Measurements from ENCODE around the gene NUP210L. TPM values are rescaled to one million over a fixed set of nuclear protein-coding genes. Genes with fewer than 3 reads are reported as not detected.
"Not testable (repeated sequence)": the region's sequence is repeated elsewhere in the genome, so short reads cannot be mapped to it uniquely, and the experiment has no call there.

NUP210L gene
- total RNA-seq, 2 donors from 2014 or later: 0.10 to 0.11 TPM

GRCh38 chr1:154178013-154178412 lies 23.1 kb upstream of the NUP210L start:
- Mint-ChIP-seq H3K27ac (peak overlapping the region; percentile 18 to 67), H3K36me3 (peaks cover 40 to 71% of the 10 kb centered on the region in 2 donors), H3K9me3 (no peaks in the 10 kb centered on the region)
- DNase-seq (ENCODE audit: low spot score in 2 of 2) (no peak), ATAC-seq (no peak)

GRCh38 chr1:154176337-154176736 lies 21.5 kb upstream of the NUP210L start:
- peak in 1 of 2 donors; percentile 43 for ATAC-seq
- no peaks in the 10 kb centered on the region for H3K9me3 Mint-ChIP-seq

GRCh38 chr1:154174654-154175053 lies 19.8 kb upstream of the NUP210L start:
- H3K36me3 Mint-ChIP-seq: peaks cover 25 to 76% of the 10 kb centered on the region in 2 donors
- H3K27ac Mint-ChIP-seq: peak overlapping the region in 1 of 2 donors; percentile 11
- no peak for DNase-seq (ENCODE audit: low spot score in 2 of 2)
- ATAC-seq: no peak
- H3K9me3 Mint-ChIP-seq: no peaks in the 10 kb centered on the region

More at GRCh38 chr1:154176337-154176736, 21.5 kb upstream of the NUP210L start:
- no peak for DNase-seq (ENCODE audit: low spot score in 2 of 2)
- peak overlapping the region; percentile 63 to 67 for H3K27ac Mint-ChIP-seq
- H3K36me3 Mint-ChIP-seq: peaks cover 24 to 72% of the 10 kb centered on the region in 2 donors

- H3K9me3 Mint-ChIP-seq: no peaks in the 10 kb centered on the region
- no peak for DNase-seq (ENCODE audit: low spot score in 2 of 2)
- peak overlapping the region; percentile 94 to 97 for H3K27ac Mint-ChIP-seq
- no peak for ATAC-seq
- peaks cover 30 to 72% of the 10 kb centered on the region in 2 donors for H3K36me3 Mint-ChIP-seq
Measured at GRCh38 chr1:154171880-154172279, 17.0 kb upstream of the NUP210L start.

GRCh38 chr1:154171223-154171583 lies 16.3 kb upstream of the NUP210L start:
- ATAC-seq (peak in 1 of 2 donors; percentile 31), DNase-seq (ENCODE audit: low spot score in 2 of 2) (no peak)
- peak overlapping the region; percentile 94 to 97 for H3K27ac Mint-ChIP-seq
- H3K9me3 Mint-ChIP-seq: no peaks in the 10 kb centered on the region
- H3K36me3 Mint-ChIP-seq: peaks cover 31 to 70% of the 10 kb centered on the region in 2 donors

GRCh38 chr1:154170547-154171222 lies 15.8 kb upstream of the NUP210L start:
- H3K27ac Mint-ChIP-seq: peak overlapping the region; percentile 94 to 97
- no peaks in the 10 kb centered on the region for H3K9me3 Mint-ChIP-seq
- peaks cover 36 to 70% of the 10 kb centered on the region in 2 donors for H3K36me3 Mint-ChIP-seq
- peak; percentile 47 to 66 for DNase-seq (ENCODE audit: low spot score in 2 of 2)
- ATAC-seq: peak; percentile 98 to 99

GRCh38 chr1:154167461-154167860 lies 12.6 kb upstream of the NUP210L start:
- H3K9me3 Mint-ChIP-seq: peaks cover 0 to 5% of the 10 kb centered on the region in 2 donors
- DNase-seq (ENCODE audit: low spot score in 2 of 2) (no peak), ATAC-seq (no peak)
- H3K27ac Mint-ChIP-seq: peak overlapping the region in 1 of 2 donors; percentile 37
- peaks cover 61 to 85% of the 10 kb centered on the region in 2 donors for H3K36me3 Mint-ChIP-seq

GRCh38 chr1:154166207-154166606 lies 11.3 kb upstream of the NUP210L start:
- Mint-ChIP-seq H3K36me3 (peaks cover 61 to 85% of the 10 kb centered on the region in 2 donors), H3K9me3 (peaks cover 0 to 5% of the 10 kb centered on the region in 2 donors), H3K27ac (peak overlapping the region in 1 of 2 donors; percentile 84)
- ATAC-seq (no peak), DNase-seq (ENCODE audit: low spot score in 2 of 2) (no peak)

GRCh38 chr1:154159554-154159953 lies 4.7 kb upstream of the NUP210L start:
- ATAC-seq: no peak
- Mint-ChIP-seq H3K9me3 (peaks cover 0 to 3% of the 10 kb centered on the region in 2 donors), H3K36me3 (peaks cover 37 to 86% of the 10 kb centered on the region in 2 donors), H3K27ac (no peak overlapping the region)
- DNase-seq (ENCODE audit: low spot score in 2 of 2): no peak

GRCh38 chr1:154158307-154159125 lies 3.6 kb upstream of the NUP210L start:
- ATAC-seq (peak; percentile 17 to 23), DNase-seq (ENCODE audit: low spot score in 2 of 2) (no peak)
- H3K27ac Mint-ChIP-seq: peak overlapping the region; percentile 88
- H3K9me3 Mint-ChIP-seq: no peaks in the 10 kb centered on the region
- peaks cover 28 to 82% of the 10 kb centered on the region in 2 donors for H3K36me3 Mint-ChIP-seq

GRCh38 chr1:154157520-154158306 lies 2.8 kb upstream of the NUP210L start:
- Mint-ChIP-seq H3K36me3 (peaks cover 22 to 74% of the 10 kb centered on the region in 2 donors), H3K27ac (peak overlapping the region; percentile 88), H3K9me3 (no peaks in the 10 kb centered on the region)
- ATAC-seq: peak; percentile 96 to 97
- DNase-seq (ENCODE audit: low spot score in 2 of 2): peak; percentile 72 to 73

- peak overlapping the region in 1 of 2 donors; percentile 58 for H3K27ac Mint-ChIP-seq
- DNase-seq (ENCODE audit: low spot score in 2 of 2) (no peak), ATAC-seq (no peak)
- H3K9me3 Mint-ChIP-seq: no peaks in the 10 kb centered on the region
- peaks cover 17 to 49% of the 10 kb centered on the region in 2 donors for H3K36me3 Mint-ChIP-seq
Measured at GRCh38 chr1:154155251-154155650, 378 bp upstream of the NUP210L start.

GRCh38 chr1:154154053-154154452 lies 820 bp downstream of the NUP210L start:
- no peak for ATAC-seq
- no peak for DNase-seq (ENCODE audit: low spot score in 2 of 2)
- peaks cover 15 to 37% of the 10 kb centered on the region in 2 donors for H3K36me3 Mint-ChIP-seq

GRCh38 chr1:154151311-154151710 lies 3.6 kb downstream of the NUP210L start:
- H3K9me3 Mint-ChIP-seq: no peaks in the 10 kb centered on the region
- no peak for ATAC-seq

More at GRCh38 chr1:154154053-154154452, 820 bp downstream of the NUP210L start:
- Mint-ChIP-seq H3K9me3 (no peaks in the 10 kb centered on the region), H3K27ac (peak overlapping the region; percentile 10 to 45)

GRCh38 chr1:154148807-154149206 lies 6.1 kb downstream of the NUP210L start:
- Mint-ChIP-seq H3K9me3 (no peaks in the 10 kb centered on the region), H3K36me3 (no peaks in the 10 kb centered on the region), H3K27ac (no peak overlapping the region)
- ATAC-seq (peak; percentile 79 to 98), DNase-seq (ENCODE audit: low spot score in 2 of 2) (no peak)

More at GRCh38 chr1:154151311-154151710, 3.6 kb downstream of the NUP210L start:
- Mint-ChIP-seq H3K36me3 (peaks cover 10 to 17% of the 10 kb centered on the region in 2 donors), H3K27ac (no peak overlapping the region)
- DNase-seq (ENCODE audit: low spot score in 2 of 2): no peak

GRCh38 chr1:154147505-154147904 lies 7.4 kb downstream of the NUP210L start:
- H3K27ac Mint-ChIP-seq; ATAC-seq; H3K36me3 Mint-ChIP-seq; H3K9me3 Mint-ChIP-seq; DNase-seq (ENCODE audit: low spot score in 2 of 2): not testable (repeated sequence)

Data from activated naive CD4-positive, alpha-beta T cell treated with anti-CD3 and anti-CD28 coated beads, Interleukin-2, amount 50 U/mL, for 72 hours (primary cell).